Measurements from ENCODE around the gene LPIN1. TPM values are rescaled to one million over a fixed set of nuclear protein-coding genes. Genes with fewer than 3 reads are reported as not detected.
A peak's percentile ranks its signal among the peaks of the same experiment; 100 is the strongest.

Gene LPIN1
- total and polyA plus RNA-seq, 2 of the 13 experiments (the other 11 are each of a cell fraction or from before 2014, with no cell fraction given): 9.7 to 19.4 TPM

GRCh38 chr2:11795590-11795989, 49.2 kb downstream of the LPIN1 start:
- Histone ChIP-seq H3K27ac (ENCODE audit: extremely low read length, insufficient read depth, low read length) (no peak overlapping the region), H3K4me2 (ENCODE audit: low read depth, low read length) (no peak overlapping the region), H3K36me3 (replicated peaks in 1 of 2; ENCODE audit: control insufficient read depth in 1 of 2, insufficient read depth in 2 of 2, low read length in 2 of 2) (peaks cover 8 to 58% of the 10 kb centered on the region in 2 experiments), H3K9me3 (ENCODE audit: low read length) (no peaks in the 10 kb centered on the region), H2AFZ (ENCODE audit: low read length) (no peak overlapping the region), H4K20me1 (ENCODE audit: insufficient read depth, low read length) (no peaks in the 10 kb centered on the region), H3K4me1 (ENCODE audit: insufficient read depth, low read length) (no peaks in the 10 kb centered on the region), H3K27me3 (ENCODE audit: control insufficient read depth in 1 of 2, insufficient read depth in 2 of 2, low read length in 2 of 2) (no peaks in the 10 kb centered on the region), H3K4me3 (replicated peaks in 1 of 3; ENCODE audit: insufficient read depth in 1 of 3, low read depth in 2 of 3, low read length in 3 of 3) (no peak overlapping the region), H3K9ac (ENCODE audit: insufficient read depth, low read depth, low read length) (no peak overlapping the region), H3K79me2 (ENCODE audit: insufficient read depth, low read length) (no peaks in the 10 kb centered on the region)
- 95% methylated on average over 2 of the region's 2 CpGs for WGBS (ENCODE audit: low lambda C conversion rate)
- ChIA-PET CTCF (ENCODE audit: low intra/inter-chr PET ratio, low total read pairs) (no interaction called here), POLR2A (no interaction called here)
- in situ Hi-C loops (cut with HindIII; ENCODE audit: extremely low pct_ligation_motif_present, low pct_unique_long_range_greater_than_20kb) (no loop called here), intact Hi-C loops (cut with micrococcal nuclease; ENCODE audit: unreplicated experiment) (no loop called here)
- TF ChIP-seq, protein P1, sequence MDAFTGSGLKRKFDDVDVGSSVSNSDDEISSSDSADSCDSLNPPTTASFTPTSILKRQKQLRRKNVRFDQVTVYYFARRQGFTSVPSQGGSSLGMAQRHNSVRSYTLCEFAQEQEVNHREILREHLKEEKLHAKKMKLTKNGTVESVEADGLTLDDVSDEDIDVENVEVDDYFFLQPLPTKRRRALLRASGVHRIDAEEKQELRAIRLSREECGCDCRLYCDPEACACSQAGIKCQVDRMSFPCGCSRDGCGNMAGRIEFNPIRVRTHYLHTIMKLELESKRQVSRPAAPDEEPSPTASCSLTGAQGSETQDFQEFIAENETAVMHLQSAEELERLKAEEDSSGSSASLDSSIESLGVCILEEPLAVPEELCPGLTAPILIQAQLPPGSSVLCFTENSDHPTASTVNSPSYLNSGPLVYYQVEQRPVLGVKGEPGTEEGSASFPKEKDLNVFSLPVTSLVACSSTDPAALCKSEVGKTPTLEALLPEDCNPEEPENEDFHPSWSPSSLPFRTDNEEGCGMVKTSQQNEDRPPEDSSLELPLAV (CRISPR knock-in tag; conservative IDR thresholded peaks at IDR 0.05; ENCODE audit: low read depth): no peak
- TF ChIP-seq ZNF773 (CRISPR knock-in tag; IDR thresholded peaks at IDR 0.05; ENCODE audit: borderline replicate concordance): no peak
- DNase-seq (ENCODE audit: low spot score) (no peak), FAIRE-seq (no peak), ATAC-seq (no peak)
- no TSS peak for BruUV-seq (replicated peaks)

DNA sequence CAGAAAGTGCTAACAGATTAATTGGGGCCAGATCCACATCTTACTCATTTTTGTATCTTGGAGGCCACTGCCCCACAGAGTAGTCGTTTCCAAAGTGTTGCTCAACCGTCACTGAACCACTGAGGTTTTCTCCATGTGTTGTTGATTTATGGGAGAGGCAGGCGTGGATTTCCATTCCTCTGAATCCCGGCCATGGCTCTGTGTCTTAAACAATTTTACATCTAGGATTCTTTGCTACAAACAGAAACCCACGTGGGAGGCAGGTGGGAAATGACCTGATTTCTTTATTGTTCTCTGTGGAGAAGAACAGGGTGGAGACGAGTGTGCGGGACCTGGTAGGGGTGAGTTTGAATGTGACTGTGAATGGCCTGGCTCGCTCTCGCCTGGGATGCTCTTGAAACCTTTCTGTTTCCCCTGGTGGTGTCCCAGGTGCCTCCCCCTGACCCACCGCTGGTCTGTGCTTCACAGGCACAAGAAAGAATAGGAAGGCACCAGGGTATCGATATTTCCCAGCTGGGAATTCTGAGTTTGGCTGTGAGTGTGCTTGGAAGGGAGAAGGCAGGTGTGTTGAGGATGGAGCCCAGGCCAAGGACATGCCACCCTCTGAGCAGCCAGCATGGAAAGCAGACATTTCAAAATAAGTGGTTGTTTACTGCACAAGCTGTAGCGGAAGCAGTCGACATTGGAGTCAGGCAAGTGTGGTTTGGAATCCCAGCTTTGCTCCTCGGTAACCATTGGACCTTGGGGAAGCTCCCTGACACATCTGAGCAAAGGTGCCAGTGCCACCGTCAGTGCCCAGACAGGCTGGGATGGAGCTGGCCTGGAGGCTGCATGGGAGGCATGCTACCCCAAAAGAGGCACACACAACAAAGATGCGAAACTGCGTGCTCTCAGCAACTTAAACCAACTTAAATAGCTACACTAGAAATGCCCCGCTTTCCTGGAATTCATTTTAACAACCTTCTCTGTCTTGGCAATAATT, 50.0 kb downstream of the LPIN1 start:
- no peak overlapping the region for H3K9ac ChIP-seq (ENCODE audit: insufficient read depth, low read depth, low read length)
- in situ Hi-C loops (cut with HindIII; ENCODE audit: extremely low pct_ligation_motif_present, low pct_unique_long_range_greater_than_20kb): no loop called here
- no peaks in the 10 kb centered on the region for H4K20me1 ChIP-seq (ENCODE audit: insufficient read depth, low read length)
- TF ChIP-seq ZNF281 (CRISPR knock-in tag; IDR thresholded peaks at IDR 0.05; ENCODE audit: borderline replicate concordance) (no peak), FOXO4 (CRISPR knock-in tag; conservative IDR thresholded peaks at IDR 0.05) (0 out of 2 replicates have a peak, but pooled peaks have one; percentile 38)
- DNase-seq (ENCODE audit: low spot score) (no peak), ATAC-seq (no peak), FAIRE-seq (no peak)
- no peak overlapping the region for H3K27ac ChIP-seq (ENCODE audit: extremely low read length, insufficient read depth, low read length)
- ChIA-PET POLR2A (no interaction called here), CTCF (ENCODE audit: low intra/inter-chr PET ratio, low total read pairs) (no interaction called here)
- no peaks in the 10 kb centered on the region for H3K4me1 ChIP-seq (ENCODE audit: insufficient read depth, low read length)
- H3K36me3 ChIP-seq (replicated peaks in 1 of 2; ENCODE audit: control insufficient read depth in 1 of 2, insufficient read depth in 2 of 2, low read length in 2 of 2): peaks cover 8 to 53% of the 10 kb centered on the region in 2 experiments
- BruUV-seq (replicated peaks): no TSS peak
- H3K9me3 ChIP-seq (ENCODE audit: low read length): no peaks in the 10 kb centered on the region
- H3K4me3 ChIP-seq (replicated peaks in 1 of 3; ENCODE audit: insufficient read depth in 1 of 3, low read depth in 2 of 3, low read length in 3 of 3): no peak overlapping the region
- intact Hi-C loops (cut with micrococcal nuclease; ENCODE audit: unreplicated experiment): no loop called here
- 91% methylated on average over 18 of the region's 18 CpGs for WGBS (ENCODE audit: low lambda C conversion rate)
- no peaks in the 10 kb centered on the region for H3K79me2 ChIP-seq (ENCODE audit: insufficient read depth, low read length)
- H3K27me3 ChIP-seq (ENCODE audit: control insufficient read depth in 1 of 2, insufficient read depth in 2 of 2, low read length in 2 of 2): no peaks in the 10 kb centered on the region
- H2AFZ ChIP-seq (ENCODE audit: low read length): no peak overlapping the region
- no peak overlapping the region for H3K4me2 ChIP-seq (ENCODE audit: low read depth, low read length)
